H9 (cell line): Measurements from ENCODE around the gene STAMBPL1. TPM values are rescaled to one million over a fixed set of nuclear protein-coding genes. Genes with fewer than 3 reads are reported as not detected.

Experiments
- DNase-seq: peaks from one replicate; pipeline ENCODE4 v3.0.0-alpha.2; 2017
- H2AFZ ChIP-seq: one replicate; pipeline ENCODE4 v1.6.1; 2013; ENCODE audit warnings: mild to moderate bottlenecking, low read length, control low read depth, moderate library complexity
- H2AK5ac ChIP-seq: 2 replicates; pipeline ENCODE4 v1.6.1; 2013; ENCODE audit warnings: low read length, control low read depth, mixed read lengths; ENCODE audit not compliant: insufficient read length
- H2BK120ac ChIP-seq: one replicate; pipeline ENCODE4 v1.6.1; 2013; ENCODE audit warnings: low read depth, mild to moderate bottlenecking, low read length, control low read depth, inconsistent platforms; ENCODE audit not compliant: poor library complexity, severe bottlenecking
- H2BK12ac ChIP-seq: 2 replicates; pipeline ENCODE4 v1.6.1; 2013; ENCODE audit warnings: low read length, control low read depth, mixed read lengths, low read depth; ENCODE audit not compliant: insufficient read length
- H2BK15ac ChIP-seq: 2 replicates; pipeline ENCODE4 v1.6.1; 2013; ENCODE audit warnings: low read depth, low read length, control low read depth
- H2BK20ac ChIP-seq: one replicate; pipeline ENCODE4 v1.6.1; 2013; ENCODE audit warnings: low read depth, mild to moderate bottlenecking, low read length, control low read depth, inconsistent platforms; ENCODE audit not compliant: poor library complexity, severe bottlenecking
- H2BK5ac ChIP-seq: 2 replicates; pipeline ENCODE4 v1.6.1; 2013; ENCODE audit warnings: low read length, control low read depth, mixed read lengths; ENCODE audit not compliant: insufficient read length
- H3K14ac ChIP-seq: 2 replicates; pipeline ENCODE4 v1.6.1; 2013; ENCODE audit warnings: low read length, control low read depth; ENCODE audit not compliant: insufficient read depth
- H3K18ac ChIP-seq: 2 replicates; pipeline ENCODE4 v1.6.1; 2013; ENCODE audit warnings: low read depth, mild to moderate bottlenecking, mixed read lengths, low read length, control low read depth; ENCODE audit not compliant: insufficient read length
- H3K23ac ChIP-seq: 2 replicates; pipeline ENCODE4 v1.6.1; 2013; ENCODE audit warnings: low read length, control low read depth, mixed read lengths, low read depth; ENCODE audit not compliant: insufficient read length
- H3K23me2 ChIP-seq: 2 replicates; pipeline ENCODE4 v1.6.1; 2013; ENCODE audit warnings: low read depth, mild to moderate bottlenecking, mixed read lengths, low read length, control low read depth; ENCODE audit not compliant: insufficient read length, poor library complexity, severe bottlenecking
- H3K27ac ChIP-seq: 2 replicates; pipeline ENCODE4 v1.5.1; 2013; ENCODE audit warnings: low read length, control low read depth, mixed read lengths, low read depth; ENCODE audit not compliant: insufficient read length
- H3K27me3 ChIP-seq: 2 replicates; pipeline ENCODE4 v1.6.1; 2013; ENCODE audit warnings: low read length, control low read depth, inconsistent platforms; ENCODE audit not compliant: insufficient read depth
- H3K4ac ChIP-seq: 2 replicates; pipeline ENCODE4 v1.6.1; 2013; ENCODE audit warnings: low read depth, mild to moderate bottlenecking, control low read depth, inconsistent platforms, low read length, moderate library complexity
- H3K4me1 ChIP-seq: 2 replicates; pipeline ENCODE4 v1.6.1; 2013; ENCODE audit warnings: low read length, control low read depth, inconsistent platforms; ENCODE audit not compliant: insufficient read depth
- H3K4me2 ChIP-seq: 2 replicates; pipeline ENCODE4 v1.6.1; 2013; ENCODE audit warnings: low read length, control low read depth, mixed read lengths; ENCODE audit not compliant: insufficient read length, insufficient read depth
- H3K56ac ChIP-seq: 2 replicates; pipeline ENCODE4 v1.6.1; 2013; ENCODE audit warnings: low read depth, mild to moderate bottlenecking, mixed read lengths, low read length, control low read depth; ENCODE audit not compliant: insufficient read length
- H3K79me1 ChIP-seq: 2 replicates; pipeline ENCODE4 v1.6.1; 2013; ENCODE audit warnings: low read depth, mild to moderate bottlenecking, moderate library complexity, low read length, control low read depth, inconsistent platforms; ENCODE audit not compliant: insufficient read depth, poor library complexity, severe bottlenecking
- H3K79me2 ChIP-seq: 2 replicates; pipeline ENCODE4 v1.6.1; 2013; ENCODE audit warnings: low read length, control low read depth, inconsistent platforms; ENCODE audit not compliant: insufficient read depth
- H3K9ac ChIP-seq: 2 replicates; pipeline ENCODE4 v1.6.1; 2013; ENCODE audit warnings: low read length, control low read depth, mixed read lengths; ENCODE audit not compliant: insufficient read length; ENCODE audit errors: extremely low read depth
- H3K9me3 ChIP-seq: one replicate; pipeline ENCODE4 v1.6.1; 2013; ENCODE audit warnings: low read depth, low read length, inconsistent platforms; ENCODE audit not compliant: control insufficient read depth
- H3T11ph ChIP-seq: one replicate; pipeline ENCODE4 v1.6.1; 2013; ENCODE audit warnings: mild to moderate bottlenecking, low read length, control low read depth, inconsistent platforms
- H4K20me1 ChIP-seq: one replicate; pipeline ENCODE4 v1.6.1; 2013; ENCODE audit not compliant: control insufficient read depth, insufficient read length, insufficient read depth
- H4K5ac ChIP-seq: 2 replicates; pipeline ENCODE4 v1.6.1; 2013; ENCODE audit warnings: low read depth, mild to moderate bottlenecking, mixed read lengths, low read length, control low read depth; ENCODE audit not compliant: insufficient read length
- H4K8ac ChIP-seq: replicated peaks from 2 replicates; pipeline ENCODE4 v1.6.1; 2013; ENCODE audit warnings: low read length, control low read depth, mixed read lengths, low read depth; ENCODE audit not compliant: insufficient read length
- H4K91ac ChIP-seq: 2 replicates; pipeline ENCODE4 v1.6.1; 2013; ENCODE audit warnings: low read depth, mild to moderate bottlenecking, moderate library complexity, mixed read lengths, low read length, control low read depth; ENCODE audit not compliant: insufficient read length
- H3K27ac Mint-ChIP-seq, 3 experiments: 2 replicates in 2 of 3; 3 replicates in 1 of 3; pipeline ENCODE4 v1.8.0; 2020 to 2021; ENCODE audit warnings: mixed read lengths in 3 of 3, mild to moderate bottlenecking in 1 of 3, moderate library complexity in 1 of 3
- H3K27me3 Mint-ChIP-seq: 2 replicates; pipeline ENCODE4 v1.8.0; 2021; ENCODE audit warnings: low read depth, mild to moderate bottlenecking, moderate library complexity, mixed read lengths
- H3K36me3 Mint-ChIP-seq, 3 experiments: 2 replicates in 2 of 3; 3 replicates in 1 of 3; pipeline ENCODE4 v1.8.0; 2020 to 2021; ENCODE audit warnings: low read depth in 3 of 3, mixed read lengths in 3 of 3; ENCODE audit not compliant: insufficient read depth in 1 of 3
- H3K4me1 Mint-ChIP-seq, 2 experiments: 2 replicates each; pipeline ENCODE4 v1.8.0; 2020; ENCODE audit warnings: mixed read lengths in 2 of 2
- H3K4me3 Mint-ChIP-seq, 2 experiments: 2 replicates in 1 of 2; 3 replicates in 1 of 2; pipeline ENCODE4 v1.8.0; 2020 to 2021; ENCODE audit warnings: mild to moderate bottlenecking in 2 of 2, mixed read lengths in 2 of 2, moderate library complexity in 1 of 2
- H3K9me3 Mint-ChIP-seq, 2 experiments: 2 replicates in 1 of 2; 3 replicates in 1 of 2; pipeline ENCODE4 v1.8.0; 2020; ENCODE audit warnings: mild to moderate bottlenecking in 2 of 2, mixed read lengths in 2 of 2, moderate library complexity in 1 of 2
- WGBS: extraction: QIAGEN DNeasy Blood & Tissue Kit; methylation state at CpG from one replicate; pipeline ENCODE4 v1.1.7; 2013; ENCODE audit warnings: missing lambda C conversion rate, low lambda C conversion rate, mixed read lengths; ENCODE audit not compliant: insufficient read length; ENCODE audit errors: extremely low coverage; 5-methylcytosine and 5-hydroxymethylcytosine counted together
- total RNA-seq: library from RNA; stranded (reverse); gene quantifications from 2 replicates; pipeline ENCODE4 v1.2.1, GENCODE V29; 2021
- TF ChIP-seq, protein P1 (sequence below): fragments of 200-600 bp; sonication (generic); conservative IDR thresholded peaks from 3 replicates; pipeline ENCODE4 v1.8.0; 2021; ENCODE audit warnings: antibody characterized with exemption, mild to moderate bottlenecking

STAMBPL1 gene
- total RNA-seq, 1 experiment from 2014 or later: 3.2 TPM

DNA sequence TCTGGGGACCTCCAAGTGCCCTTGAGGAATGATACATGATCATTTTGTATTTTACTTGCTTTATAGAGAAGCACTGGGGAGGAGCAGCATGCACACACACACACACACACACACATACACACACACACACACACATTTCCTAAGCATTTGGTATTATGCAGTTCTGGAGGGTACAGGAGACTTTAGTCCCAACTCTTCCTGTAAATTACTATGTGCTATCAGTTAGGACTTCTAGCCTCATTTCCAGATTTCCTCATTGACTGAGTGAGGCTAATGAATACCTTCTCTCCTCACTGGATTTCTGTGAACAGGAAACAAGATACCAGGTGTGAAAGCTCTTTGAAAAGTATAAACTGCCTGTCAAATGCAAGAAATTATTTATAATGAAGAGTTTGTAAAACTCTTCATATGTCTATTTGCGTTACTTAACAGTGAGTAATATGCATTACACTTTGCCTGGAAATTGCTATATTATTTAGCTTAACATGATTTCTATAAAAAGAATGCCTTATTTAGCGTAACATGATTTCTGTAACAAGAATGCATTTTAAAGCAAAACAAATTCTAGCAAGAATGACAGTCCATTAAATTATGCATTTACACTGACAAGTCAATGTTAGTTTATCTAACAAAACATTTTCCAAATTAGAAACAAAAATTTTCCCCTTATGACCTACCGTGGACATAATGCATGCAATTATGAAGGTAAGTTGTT lies 38.3 kb downstream of the STAMBPL1 start:
- Histone ChIP-seq H3K27me3 (no peaks in the 10 kb centered on the region), H3T11ph (no peak overlapping the region), H3K14ac (no peak overlapping the region), H2BK20ac (no peak overlapping the region), H3K27ac (no peak overlapping the region), H4K91ac (no peak overlapping the region), H3K4ac (no peak overlapping the region), H3K79me2 (no peaks in the 10 kb centered on the region), H3K18ac (no peak overlapping the region), H4K20me1 (no peaks in the 10 kb centered on the region), H3K9ac (no peak overlapping the region), H3K56ac (no peak overlapping the region), H4K5ac (no peak overlapping the region), H3K79me1 (no peaks in the 10 kb centered on the region), H2BK12ac (no peak overlapping the region), H3K23ac (no peak overlapping the region), H3K9me3 (no peaks in the 10 kb centered on the region), H2BK120ac (no peak overlapping the region), H2BK5ac (no peak overlapping the region), H3K4me2 (no peak overlapping the region), H3K23me2 (peaks cover 3% of the 10 kb centered on the region), H4K8ac (no peak overlapping the region), H2AFZ (no peak overlapping the region), H2BK15ac (no peak overlapping the region), H2AK5ac (no peak overlapping the region), H3K4me1 (no peaks in the 10 kb centered on the region)
- no peaks in the 10 kb centered on the region for H3K27me3 Mint-ChIP-seq
- H3K4me1 Mint-ChIP-seq: no peaks in the 10 kb centered on the region
- DNase-seq: no peak
- TF ChIP-seq, protein P1, sequence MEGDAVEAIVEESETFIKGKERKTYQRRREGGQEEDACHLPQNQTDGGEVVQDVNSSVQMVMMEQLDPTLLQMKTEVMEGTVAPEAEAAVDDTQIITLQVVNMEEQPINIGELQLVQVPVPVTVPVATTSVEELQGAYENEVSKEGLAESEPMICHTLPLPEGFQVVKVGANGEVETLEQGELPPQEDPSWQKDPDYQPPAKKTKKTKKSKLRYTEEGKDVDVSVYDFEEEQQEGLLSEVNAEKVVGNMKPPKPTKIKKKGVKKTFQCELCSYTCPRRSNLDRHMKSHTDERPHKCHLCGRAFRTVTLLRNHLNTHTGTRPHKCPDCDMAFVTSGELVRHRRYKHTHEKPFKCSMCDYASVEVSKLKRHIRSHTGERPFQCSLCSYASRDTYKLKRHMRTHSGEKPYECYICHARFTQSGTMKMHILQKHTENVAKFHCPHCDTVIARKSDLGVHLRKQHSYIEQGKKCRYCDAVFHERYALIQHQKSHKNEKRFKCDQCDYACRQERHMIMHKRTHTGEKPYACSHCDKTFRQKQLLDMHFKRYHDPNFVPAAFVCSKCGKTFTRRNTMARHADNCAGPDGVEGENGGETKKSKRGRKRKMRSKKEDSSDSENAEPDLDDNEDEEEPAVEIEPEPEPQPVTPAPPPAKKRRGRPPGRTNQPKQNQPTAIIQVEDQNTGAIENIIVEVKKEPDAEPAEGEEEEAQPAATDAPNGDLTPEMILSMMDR: no peak
- H3K4me3 Mint-ChIP-seq: no peak overlapping the region
- no CpG with 5 or more reads among the region's 3 CpGs for WGBS
- H3K36me3 Mint-ChIP-seq: no peaks in the 10 kb centered on the region
- H3K9me3 Mint-ChIP-seq: no peaks in the 10 kb centered on the region
- H3K27ac Mint-ChIP-seq: no peak overlapping the region
